Measurements from ENCODE around the gene MTFR2. TPM values are rescaled to one million over a fixed set of nuclear protein-coding genes. Genes with fewer than 3 reads are reported as not detected.
A peak's percentile ranks its signal among the peaks of the same experiment; 100 is the strongest.

Gene MTFR2
- total and polyA plus RNA-seq, 2 of the 13 experiments (the other 11 are each of a cell fraction or from before 2014, with no cell fraction given) = 6.7 to 10.7 TPM

DNA sequence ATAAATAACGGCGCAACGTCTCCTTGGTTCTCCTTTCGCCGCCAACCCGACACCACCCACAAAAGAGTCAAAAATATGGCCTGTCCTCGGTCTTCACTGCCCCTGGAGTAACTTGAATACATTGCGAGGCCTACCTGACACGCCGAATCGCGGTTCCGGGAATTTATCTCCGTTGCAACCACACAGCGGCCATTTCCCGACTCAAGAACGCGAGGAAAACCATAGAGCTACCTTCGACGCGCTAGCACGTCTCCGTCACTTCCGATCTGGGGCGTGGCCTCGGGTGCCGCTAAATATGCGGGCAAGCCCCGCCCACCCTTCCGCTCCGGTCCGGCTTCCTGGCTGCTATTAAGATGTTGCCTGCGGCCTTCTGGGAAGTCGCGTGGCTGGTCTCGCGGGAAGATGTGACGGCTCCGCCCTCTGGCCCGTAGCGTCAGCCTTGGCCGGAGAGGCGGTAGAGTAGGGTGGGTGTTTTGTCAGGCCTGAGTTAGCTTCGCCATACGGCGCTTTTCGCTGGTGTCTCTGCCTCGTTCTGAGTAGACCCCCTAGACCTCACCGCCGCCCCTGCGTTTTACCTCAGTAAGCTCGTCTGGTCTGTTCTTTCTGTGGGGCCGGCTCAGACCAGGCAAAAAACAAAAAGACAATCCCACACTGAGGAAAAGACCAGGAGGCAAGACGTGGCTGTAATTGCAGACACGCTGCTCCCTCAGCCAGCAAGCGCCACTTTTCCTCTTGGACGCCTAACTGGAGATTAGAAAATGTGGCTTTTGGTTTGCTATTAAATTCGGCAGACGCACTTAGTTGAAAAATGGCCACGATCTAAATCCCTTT is 39.7 kb upstream of the MTFR2 start, which contains the start of gene BCLAF1 (continued):
- TF ChIP-seq ZNF318 (CRISPR knock-in tag; IDR thresholded peaks at IDR 0.05) (0 out of 2 replicates have a peak, but pooled peaks have one; percentile 20), ZNF800 (CRISPR knock-in tag; IDR thresholded peaks at IDR 0.05) (no peak), RFXANK (CRISPR knock-in tag; IDR thresholded peaks at IDR 0.05) (no peak; the same call in 1 of the 2 replicates), REPIN1 (CRISPR knock-in tag; IDR thresholded peaks at IDR 0.05; ENCODE audit: borderline replicate concordance, low read depth) (peak; percentile 90), RELA (CRISPR knock-in tag; IDR thresholded peaks at IDR 0.05) (peak; percentile 50; the same call in 1 of the 2 replicates), ARID5B (CRISPR knock-in tag; IDR thresholded peaks at IDR 0.05) (peak; percentile 42; the same call in 1 of the 2 replicates), RBM22 (optimal IDR thresholded peaks at IDR 0.05; ENCODE audit: low read length) (no peak), DNMT3B (CRISPR knock-in tag; conservative IDR thresholded peaks at IDR 0.05) (peak; percentile 84), POLR2G (IDR thresholded peaks at IDR 0.05; ENCODE audit: low read depth, low read length) (peak; percentile 99), ZNF883 (CRISPR knock-in tag; IDR thresholded peaks at IDR 0.05; ENCODE audit: not compliant biosample characterization) (peak; percentile 85), ISL2 (CRISPR knock-in tag; IDR thresholded peaks at IDR 0.05) (peak; percentile 40), PHF8 (CRISPR knock-in tag; IDR thresholded peaks at IDR 0.05) (peak; percentile 97), DR1 (CRISPR knock-in tag; IDR thresholded peaks at IDR 0.05) (peak; percentile 100)

Data from HepG2 (cell line).